Measurements from ENCODE around the gene ACTR3.

The ACTR3 gene

DNA sequence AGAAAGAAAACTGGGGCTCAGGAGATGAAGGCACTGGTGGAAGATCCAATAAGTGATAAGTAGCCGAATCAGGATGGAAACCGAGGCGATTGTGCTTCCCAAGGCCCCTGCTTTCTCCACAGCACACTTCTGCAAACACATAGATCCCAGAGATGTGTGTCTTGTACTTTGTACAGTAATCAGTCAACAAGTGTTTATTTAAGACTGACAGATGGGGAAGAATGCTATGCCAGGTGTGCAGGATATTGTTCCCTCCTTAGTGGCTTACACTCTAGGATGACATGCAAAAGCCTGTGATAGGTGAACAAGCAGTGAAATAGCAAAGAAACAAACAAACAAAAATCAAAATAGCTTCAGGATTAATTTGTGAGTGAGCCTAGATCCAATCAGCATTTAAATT, 116.6 kb downstream of the ACTR3 start:
- DNase-seq = no peak

DNA sequence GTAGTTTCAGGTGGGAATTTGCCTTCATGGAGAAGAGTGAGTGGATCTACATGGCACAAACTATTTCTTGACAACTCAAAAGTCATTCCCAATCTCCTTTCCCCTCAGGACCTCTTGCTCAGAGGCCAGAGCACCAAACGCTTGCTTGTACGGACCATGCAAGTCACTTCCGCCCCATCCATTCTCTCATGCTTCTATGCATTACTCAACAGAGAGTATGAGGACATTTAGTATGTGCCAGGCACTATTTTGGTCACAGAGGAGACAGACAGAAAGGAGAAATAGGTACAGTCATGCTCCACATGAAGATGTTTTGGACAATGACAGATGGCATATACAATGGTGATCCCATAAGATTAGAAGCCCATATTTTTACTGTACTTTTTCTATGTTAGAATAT, 117.5 kb downstream of the ACTR3 start:
- no peak for DNase-seq

DNA sequence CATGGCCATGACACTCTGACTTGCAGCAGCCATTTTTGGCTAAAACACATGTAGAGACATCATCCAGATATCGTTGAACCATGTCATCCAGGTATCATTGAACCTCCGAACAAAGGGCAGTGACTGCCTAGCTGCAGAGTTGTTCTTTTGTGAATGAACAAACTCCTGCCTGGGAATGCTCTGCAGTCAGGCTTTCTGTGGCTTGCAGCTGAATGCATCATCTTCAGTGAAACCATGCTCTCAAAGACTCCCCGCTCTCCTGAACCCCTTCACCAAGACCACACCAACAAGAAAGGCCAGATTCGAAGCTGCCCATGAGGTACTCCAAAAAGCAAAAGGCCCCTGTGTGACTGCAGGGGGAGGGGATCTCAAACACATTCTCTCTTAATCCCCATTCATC, 118.8 kb downstream of the ACTR3 start:
- no peak for DNase-seq

DNA sequence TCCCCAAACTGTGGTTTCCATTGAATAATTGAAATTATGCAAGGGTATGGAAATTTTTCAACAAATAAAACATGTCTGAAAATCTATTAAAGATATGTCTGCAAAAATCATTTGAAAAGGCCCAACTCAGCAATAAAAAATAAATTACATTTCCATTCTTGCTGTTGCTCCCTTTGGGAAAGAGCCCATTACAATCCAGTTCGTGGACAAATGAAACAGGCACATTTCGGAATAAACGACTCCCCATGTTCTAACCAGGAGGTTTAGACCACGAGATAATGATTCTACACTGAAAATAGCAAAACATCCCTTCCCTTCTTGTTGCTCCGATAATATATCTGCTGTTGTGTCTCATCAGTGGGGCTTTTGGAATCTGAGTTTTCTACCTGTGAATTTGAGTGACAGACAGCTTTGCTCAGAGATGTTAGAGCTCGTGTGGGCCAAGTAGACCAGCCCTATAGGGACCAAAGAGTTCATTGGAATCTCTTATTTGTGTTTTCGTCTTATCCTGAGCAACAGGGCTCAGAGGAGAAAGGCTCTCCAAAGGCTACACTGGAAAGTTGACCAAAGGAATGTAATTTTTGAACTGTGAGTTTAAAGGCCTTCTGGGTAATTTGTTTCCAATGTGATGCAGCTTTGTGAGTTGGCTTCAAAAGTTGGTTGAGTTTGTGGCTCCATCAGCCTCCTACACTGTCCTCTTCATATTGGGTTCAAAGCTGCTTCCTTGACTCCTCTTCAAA, 119.5 kb downstream of the ACTR3 start:
- no peak for DNase-seq

DNA sequence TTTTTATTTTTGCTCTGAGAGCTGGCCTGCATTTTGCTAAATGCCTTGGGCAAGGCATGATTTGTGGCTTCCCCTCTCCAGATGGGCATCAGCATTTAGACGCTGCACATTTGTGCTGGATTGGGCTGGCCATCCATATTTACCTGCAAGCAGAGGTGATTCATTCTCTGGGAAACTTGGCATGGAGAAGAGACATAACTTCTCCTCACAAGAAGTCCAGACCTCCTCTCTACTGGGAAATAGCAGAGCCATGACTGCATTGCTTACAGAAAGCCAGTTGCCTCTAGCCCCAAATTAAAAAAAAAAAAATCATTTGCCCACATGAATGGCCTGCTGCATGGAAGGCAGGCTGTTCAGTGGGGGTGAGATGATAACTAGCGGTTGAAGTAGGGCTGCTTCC, 120.1 kb downstream of the ACTR3 start:
- no peak for DNase-seq

DNA sequence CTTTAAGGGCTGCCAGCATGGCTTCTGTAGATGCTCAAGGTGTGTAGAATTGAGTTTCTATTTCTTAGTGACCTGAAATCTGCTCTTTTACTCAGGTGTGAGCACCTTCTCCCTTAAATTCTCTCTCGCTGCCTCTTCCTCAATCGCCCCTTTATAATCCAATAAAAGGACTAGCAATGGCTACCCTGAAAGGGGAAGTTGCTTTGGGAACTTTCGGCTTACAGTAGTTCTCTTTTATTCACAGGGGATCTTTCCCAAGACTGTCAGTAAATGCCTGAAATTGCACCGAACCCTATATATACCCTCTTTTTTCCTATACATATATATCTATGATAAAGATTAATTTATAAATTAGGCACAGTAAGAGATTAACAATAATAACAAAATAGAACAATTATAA, 121.8 kb downstream of the ACTR3 start:
- DNase-seq = no peak
